K562 (cell line): ENCODE results near the gene B3GALT4. TPM values are rescaled to one million over a fixed set of nuclear protein-coding genes. Genes with fewer than 3 reads are reported as not detected.
A peak's percentile ranks its signal among the peaks of the same experiment; 100 is the strongest.

Experiments
- BRD4 ChIP-seq: fragments of 200-600 bp; sonication (generic); IDR thresholded peaks from 2 replicates; pipeline ENCODE4 v1.6.1; 2017; ENCODE audit warnings: inconsistent platforms
- CBX1 ChIP-seq: sonication (generic); IDR thresholded peaks from 2 replicates; pipeline ENCODE4 v1.6.1; 2016; ENCODE audit warnings: antibody characterized with exemption, low read depth, mild to moderate bottlenecking
- CEBPG ChIP-seq, 3 experiments: fragments of 200-800 bp in 1 of 3; sonication (Bioruptor generic) in 1 of 3; sonication (generic) in 1 of 3; formaldehyde crosslinking in 1 of 3; IDR thresholded peaks in 2 of 3; conservative IDR thresholded peaks in 1 of 3; 2 replicates each; pipeline versions ENCODE4 v1.6.1 to v1.8.0; 2016 to 2022; ENCODE audit warnings: missing compliant biosample characterization in 2 of 3, missing genetic modification characterization in 2 of 3, mild to moderate bottlenecking in 1 of 3, missing genetic modification reagents in 1 of 3
- ELF2 ChIP-seq: fragments of 250-450 bp; sonication (Bioruptor Pico); IDR thresholded peaks from 2 replicates; pipeline ENCODE4 v1.5.0; 2021; ENCODE audit warnings: mild to moderate bottlenecking
- FOXJ3 ChIP-seq: sonication (generic); formaldehyde crosslinking; IDR thresholded peaks from 2 replicates; pipeline ENCODE4 v1.4.0; 2020; ENCODE audit warnings: mild to moderate bottlenecking, missing genetic modification reagents
- KDM1A ChIP-seq, 2 experiments: fragments of 450-650 bp; IDR thresholded peaks; 2 replicates each; pipeline ENCODE4 v1.6.1; 2016; ENCODE audit warnings: mild to moderate bottlenecking in 2 of 2
- NBN ChIP-seq: fragments of 450-650 bp; IDR thresholded peaks from 2 replicates; pipeline ENCODE4 v1.6.1; 2016; ENCODE audit warnings: low read depth, mild to moderate bottlenecking
- SOX6 ChIP-seq: fragments of 450-650 bp; IDR thresholded peaks from 2 replicates; pipeline ENCODE4 v1.6.1; 2014; ENCODE audit warnings: mild to moderate bottlenecking
- SP2 ChIP-seq: IDR thresholded peaks from 2 replicates; pipeline ENCODE4 v1.6.1; 2011; ENCODE audit warnings: mild to moderate bottlenecking, low read depth, low read length, moderate library complexity; ENCODE audit not compliant: poor library complexity, severe bottlenecking; ENCODE audit errors: extremely low read depth
- ZNF778 ChIP-seq: fragments of 450-650 bp; formaldehyde crosslinking; IDR thresholded peaks from 2 replicates; pipeline ENCODE4 v1.4.0; 2020; ENCODE audit warnings: mild to moderate bottlenecking, moderate library complexity
- polyA plus RNA-seq, 8 experiments: library from polyadenylated mRNA; depleted of rRNA in 4 of 8; stranded (reverse) in 5 of 8; unstranded in 3 of 8; fragments of >200 nt; fragmentation: Nextera tagmentation in 2 of 8; fragmentation: Illumina TruSeq in 1 of 8; extraction: Ambion mirVana in 2 of 8; extraction: Trizol in 1 of 8; gene quantifications; 2 replicates each; pipeline versions ENCODE4 v1.2.1 to v1.2.3, GENCODE V29; 2011 to 2014; ENCODE audit warnings: inconsistent platforms in 1 of 8, missing spikeins in 1 of 8
- total RNA-seq, 7 experiments: library from RNA; depleted of rRNA in 6 of 7; stranded (reverse); fragments of >200 nt in 6 of 7; fragmentation: Illumina TruSeq in 2 of 7; extraction: Trizol in 2 of 7; gene quantifications; 2 replicates each; pipeline versions ENCODE4 v1.2.1 to v1.2.3, GENCODE V29; 2011 to 2021; ENCODE audit warnings: low replicate concordance in 1 of 7
- TF ChIP-seq, protein P1 (sequence below): sonication (generic); formaldehyde crosslinking; IDR thresholded peaks from 2 replicates; pipeline ENCODE4 v1.8.0; 2022; ENCODE audit warnings: missing genetic modification reagents, mild to moderate bottlenecking, borderline replicate concordance
- TF ChIP-seq, protein P2 (sequence below): fragments of 200-600 bp; sonication (generic); IDR thresholded peaks from one replicate; pipeline ENCODE4 v1.6.1; 2012; ENCODE audit warnings: mild to moderate bottlenecking, low read depth, low read length, inconsistent platforms

Gene B3GALT4
- total and polyA plus RNA-seq, 9 of the 15 experiments (the other 6 are each of a cell fraction or from before 2014, with no cell fraction given), result 0.11 to 1.3 (median 0.53) TPM; not detected in 1

GRCh38 chr6:33299237-33299944, 22.5 kb downstream of the B3GALT4 start (continued):
- TF ChIP-seq BRD4, result peak; percentile 82; the same call in 1 of the 2 replicates
- TF ChIP-seq CBX1, result peak; percentile 85
- TF ChIP-seq SP2, result no peak
- peak; percentile 69 for TF ChIP-seq SOX6
- TF ChIP-seq, protein P1, sequence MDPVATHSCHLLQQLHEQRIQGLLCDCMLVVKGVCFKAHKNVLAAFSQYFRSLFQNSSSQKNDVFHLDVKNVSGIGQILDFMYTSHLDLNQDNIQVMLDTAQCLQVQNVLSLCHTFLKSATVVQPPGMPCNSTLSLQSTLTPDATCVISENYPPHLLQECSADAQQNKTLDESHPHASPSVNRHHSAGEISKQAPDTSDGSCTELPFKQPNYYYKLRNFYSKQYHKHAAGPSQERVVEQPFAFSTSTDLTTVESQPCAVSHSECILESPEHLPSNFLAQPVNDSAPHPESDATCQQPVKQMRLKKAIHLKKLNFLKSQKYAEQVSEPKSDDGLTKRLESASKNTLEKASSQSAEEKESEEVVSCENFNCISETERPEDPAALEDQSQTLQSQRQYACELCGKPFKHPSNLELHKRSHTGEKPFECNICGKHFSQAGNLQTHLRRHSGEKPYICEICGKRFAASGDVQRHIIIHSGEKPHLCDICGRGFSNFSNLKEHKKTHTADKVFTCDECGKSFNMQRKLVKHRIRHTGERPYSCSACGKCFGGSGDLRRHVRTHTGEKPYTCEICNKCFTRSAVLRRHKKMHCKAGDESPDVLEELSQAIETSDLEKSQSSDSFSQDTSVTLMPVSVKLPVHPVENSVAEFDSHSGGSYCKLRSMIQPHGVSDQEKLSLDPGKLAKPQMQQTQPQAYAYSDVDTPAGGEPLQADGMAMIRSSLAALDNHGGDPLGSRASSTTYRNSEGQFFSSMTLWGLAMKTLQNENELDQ, result peak; percentile 60; the same call in 1 of the 2 replicates
- TF ChIP-seq FOXJ3, result no peak
- no peak for TF ChIP-seq CEBPG (CRISPR knock-in tag; IDR thresholded peaks at IDR 0.05)
- TF ChIP-seq CEBPG (tag; conservative IDR thresholded peaks at IDR 0.05 in 1 of 2, IDR thresholded peaks at IDR 0.05 in 1 of 2), result no peak
- TF ChIP-seq ZNF778 (CRISPR knock-in tag), result no peak
- peak; percentile 93; the same call in 1 of the 2 replicates for TF ChIP-seq NBN
- TF ChIP-seq KDM1A (IDR thresholded peaks at IDR 0.05), result no peak
- TF ChIP-seq ELF2 (CRISPR knock-in tag), result peak; percentile 49
- TF ChIP-seq, protein P2, sequence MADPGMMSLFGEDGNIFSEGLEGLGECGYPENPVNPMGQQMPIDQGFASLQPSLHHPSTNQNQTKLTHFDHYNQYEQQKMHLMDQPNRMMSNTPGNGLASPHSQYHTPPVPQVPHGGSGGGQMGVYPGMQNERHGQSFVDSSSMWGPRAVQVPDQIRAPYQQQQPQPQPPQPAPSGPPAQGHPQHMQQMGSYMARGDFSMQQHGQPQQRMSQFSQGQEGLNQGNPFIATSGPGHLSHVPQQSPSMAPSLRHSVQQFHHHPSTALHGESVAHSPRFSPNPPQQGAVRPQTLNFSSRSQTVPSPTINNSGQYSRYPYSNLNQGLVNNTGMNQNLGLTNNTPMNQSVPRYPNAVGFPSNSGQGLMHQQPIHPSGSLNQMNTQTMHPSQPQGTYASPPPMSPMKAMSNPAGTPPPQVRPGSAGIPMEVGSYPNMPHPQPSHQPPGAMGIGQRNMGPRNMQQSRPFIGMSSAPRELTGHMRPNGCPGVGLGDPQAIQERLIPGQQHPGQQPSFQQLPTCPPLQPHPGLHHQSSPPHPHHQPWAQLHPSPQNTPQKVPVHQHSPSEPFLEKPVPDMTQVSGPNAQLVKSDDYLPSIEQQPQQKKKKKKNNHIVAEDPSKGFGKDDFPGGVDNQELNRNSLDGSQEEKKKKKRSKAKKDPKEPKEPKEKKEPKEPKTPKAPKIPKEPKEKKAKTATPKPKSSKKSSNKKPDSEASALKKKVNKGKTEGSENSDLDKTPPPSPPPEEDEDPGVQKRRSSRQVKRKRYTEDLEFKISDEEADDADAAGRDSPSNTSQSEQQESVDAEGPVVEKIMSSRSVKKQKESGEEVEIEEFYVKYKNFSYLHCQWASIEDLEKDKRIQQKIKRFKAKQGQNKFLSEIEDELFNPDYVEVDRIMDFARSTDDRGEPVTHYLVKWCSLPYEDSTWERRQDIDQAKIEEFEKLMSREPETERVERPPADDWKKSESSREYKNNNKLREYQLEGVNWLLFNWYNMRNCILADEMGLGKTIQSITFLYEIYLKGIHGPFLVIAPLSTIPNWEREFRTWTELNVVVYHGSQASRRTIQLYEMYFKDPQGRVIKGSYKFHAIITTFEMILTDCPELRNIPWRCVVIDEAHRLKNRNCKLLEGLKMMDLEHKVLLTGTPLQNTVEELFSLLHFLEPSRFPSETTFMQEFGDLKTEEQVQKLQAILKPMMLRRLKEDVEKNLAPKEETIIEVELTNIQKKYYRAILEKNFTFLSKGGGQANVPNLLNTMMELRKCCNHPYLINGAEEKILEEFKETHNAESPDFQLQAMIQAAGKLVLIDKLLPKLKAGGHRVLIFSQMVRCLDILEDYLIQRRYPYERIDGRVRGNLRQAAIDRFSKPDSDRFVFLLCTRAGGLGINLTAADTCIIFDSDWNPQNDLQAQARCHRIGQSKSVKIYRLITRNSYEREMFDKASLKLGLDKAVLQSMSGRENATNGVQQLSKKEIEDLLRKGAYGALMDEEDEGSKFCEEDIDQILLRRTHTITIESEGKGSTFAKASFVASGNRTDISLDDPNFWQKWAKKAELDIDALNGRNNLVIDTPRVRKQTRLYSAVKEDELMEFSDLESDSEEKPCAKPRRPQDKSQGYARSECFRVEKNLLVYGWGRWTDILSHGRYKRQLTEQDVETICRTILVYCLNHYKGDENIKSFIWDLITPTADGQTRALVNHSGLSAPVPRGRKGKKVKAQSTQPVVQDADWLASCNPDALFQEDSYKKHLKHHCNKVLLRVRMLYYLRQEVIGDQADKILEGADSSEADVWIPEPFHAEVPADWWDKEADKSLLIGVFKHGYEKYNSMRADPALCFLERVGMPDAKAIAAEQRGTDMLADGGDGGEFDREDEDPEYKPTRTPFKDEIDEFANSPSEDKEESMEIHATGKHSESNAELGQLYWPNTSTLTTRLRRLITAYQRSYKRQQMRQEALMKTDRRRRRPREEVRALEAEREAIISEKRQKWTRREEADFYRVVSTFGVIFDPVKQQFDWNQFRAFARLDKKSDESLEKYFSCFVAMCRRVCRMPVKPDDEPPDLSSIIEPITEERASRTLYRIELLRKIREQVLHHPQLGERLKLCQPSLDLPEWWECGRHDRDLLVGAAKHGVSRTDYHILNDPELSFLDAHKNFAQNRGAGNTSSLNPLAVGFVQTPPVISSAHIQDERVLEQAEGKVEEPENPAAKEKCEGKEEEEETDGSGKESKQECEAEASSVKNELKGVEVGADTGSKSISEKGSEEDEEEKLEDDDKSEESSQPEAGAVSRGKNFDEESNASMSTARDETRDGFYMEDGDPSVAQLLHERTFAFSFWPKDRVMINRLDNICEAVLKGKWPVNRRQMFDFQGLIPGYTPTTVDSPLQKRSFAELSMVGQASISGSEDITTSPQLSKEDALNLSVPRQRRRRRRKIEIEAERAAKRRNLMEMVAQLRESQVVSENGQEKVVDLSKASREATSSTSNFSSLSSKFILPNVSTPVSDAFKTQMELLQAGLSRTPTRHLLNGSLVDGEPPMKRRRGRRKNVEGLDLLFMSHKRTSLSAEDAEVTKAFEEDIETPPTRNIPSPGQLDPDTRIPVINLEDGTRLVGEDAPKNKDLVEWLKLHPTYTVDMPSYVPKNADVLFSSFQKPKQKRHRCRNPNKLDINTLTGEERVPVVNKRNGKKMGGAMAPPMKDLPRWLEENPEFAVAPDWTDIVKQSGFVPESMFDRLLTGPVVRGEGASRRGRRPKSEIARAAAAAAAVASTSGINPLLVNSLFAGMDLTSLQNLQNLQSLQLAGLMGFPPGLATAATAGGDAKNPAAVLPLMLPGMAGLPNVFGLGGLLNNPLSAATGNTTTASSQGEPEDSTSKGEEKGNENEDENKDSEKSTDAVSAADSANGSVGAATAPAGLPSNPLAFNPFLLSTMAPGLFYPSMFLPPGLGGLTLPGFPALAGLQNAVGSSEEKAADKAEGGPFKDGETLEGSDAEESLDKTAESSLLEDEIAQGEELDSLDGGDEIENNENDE, result no peak
